Tibial artery (tissue), 4 donors: ENCODE measurements around the gene LPP.

ENCODE experiments used
- DNase-seq, 2 donors: peaks; one replicate each; pipeline ENCODE4 v3.0.0-alpha.2; 2019
- H3K27ac ChIP-seq, 2 donors: fragments of 200-600 bp; sonication (generic) in 1 of 2; 1 replicate in 1 of 2; 2 replicates in 1 of 2; pipeline ENCODE4 v1.5.1; 2018 to 2019; ENCODE audit warnings: mild to moderate bottlenecking in 1 of 2
- H3K27me3 ChIP-seq, 2 donors: fragments of 200-600 bp; sonication (generic) in 1 of 2; one replicate each; pipeline versions ENCODE4 v1.5.1 to v1.6.0; 2016 to 2019
- H3K36me3 ChIP-seq, 3 donors: fragments of 200-600 bp; sonication (generic) in 2 of 3; one replicate each; pipeline ENCODE4 v1.5.1; 2016 to 2019; ENCODE audit warnings: mild to moderate bottlenecking in 2 of 3
- H3K4me1 ChIP-seq, 4 donors: fragments of 200-600 bp; sonication (generic) in 2 of 4; 1 replicate in 3 of 4; 2 replicates in 1 of 4; pipeline ENCODE4 v1.5.1; 2016 to 2019
- H3K4me3 ChIP-seq, 2 donors: fragments of 200-600 bp; sonication (generic) in 1 of 2; 1 replicate in 1 of 2; 2 replicates in 1 of 2; pipeline ENCODE4 v1.5.1; 2018 to 2019; ENCODE audit warnings: mild to moderate bottlenecking in 2 of 2
- H3K9me3 ChIP-seq, 3 donors: fragments of 200-600 bp; sonication (generic) in 1 of 3; one replicate each; pipeline ENCODE4 v1.5.1; 2016 to 2019
- CTCF ChIP-seq, 2 experiments: fragments of 200-600 bp in 1 of 2; fragments of 450-650 bp in 1 of 2; IDR thresholded peaks; one replicate each; pipeline ENCODE4 v1.5.1; 2017 to 2019; ENCODE audit warnings: antibody characterized with exemption in 2 of 2, mild to moderate bottlenecking in 1 of 2, moderate library complexity in 1 of 2
- intact Hi-C: fragments of 100-400 bp; cut with DNase I; formaldehyde crosslinking; loops from one replicate; pipeline ENCODE4 v1.15.0; 2023; ENCODE audit warnings: low total_unique reads

LPP gene

GRCh38 chr3:188509316-188509715 lies 355.4 kb downstream of the LPP start:
- intact Hi-C loops = no loop called here
- no peak for TF ChIP-seq CTCF (IDR thresholded peaks at IDR 0.05)
- no peaks in the 10 kb centered on the region for H3K36me3 ChIP-seq
- peaks cover 0 to 2% (median under 1%) of the 10 kb centered on the region in 3 donors for H3K9me3 ChIP-seq
- H3K4me1 ChIP-seq = peaks cover 0 to 87% (median 16%) of the 10 kb centered on the region in 4 donors
- no peaks in the 10 kb centered on the region for H3K27me3 ChIP-seq
- no peak overlapping the region for H3K4me3 ChIP-seq
- H3K27ac ChIP-seq = peak overlapping the region in 1 of 2 donors; percentile 50
- DNase-seq = no peak

- H3K36me3 ChIP-seq = no peaks in the 10 kb centered on the region
- no peaks in the 10 kb centered on the region for H3K27me3 ChIP-seq
- no peak for DNase-seq
- H3K9me3 ChIP-seq = no peaks in the 10 kb centered on the region
- no peak overlapping the region for H3K4me3 ChIP-seq
- peaks cover 0 to 91% (median 16%) of the 10 kb centered on the region in 4 donors for H3K4me1 ChIP-seq
- intact Hi-C loops = no loop called here
- no peak for TF ChIP-seq CTCF (IDR thresholded peaks at IDR 0.05)
- H3K27ac ChIP-seq = peak overlapping the region; percentile 49 to 50
These were observed 356.4 kb downstream of the LPP start for GRCh38 chr3:188510366-188510765.

GRCh38 chr3:188513662-188514328 lies 359.8 kb downstream of the LPP start:
- intact Hi-C loops = no loop called here
- Histone ChIP-seq H3K4me1 (peaks cover 0 to 83% (median 4%) of the 10 kb centered on the region in 4 donors), H3K27ac (no peak overlapping the region)

GRCh38 chr3:188516515-188516914 lies 362.6 kb downstream of the LPP start:
- Histone ChIP-seq H3K4me3 (no peak overlapping the region), H3K27ac (no peak overlapping the region), H3K36me3 (no peaks in the 10 kb centered on the region), H3K4me1 (peaks cover 0 to 81% (median 10%) of the 10 kb centered on the region in 4 donors), H3K27me3 (no peaks in the 10 kb centered on the region), H3K9me3 (no peaks in the 10 kb centered on the region)
- DNase-seq = no peak
- intact Hi-C loops = no loop called here
- TF ChIP-seq CTCF (IDR thresholded peaks at IDR 0.05) = no peak

More at GRCh38 chr3:188513662-188514328, 359.8 kb downstream of the LPP start:
- H3K36me3 ChIP-seq = no peaks in the 10 kb centered on the region
- H3K9me3 ChIP-seq = no peaks in the 10 kb centered on the region
- no peaks in the 10 kb centered on the region for H3K27me3 ChIP-seq
- TF ChIP-seq CTCF (IDR thresholded peaks at IDR 0.05) = no peak
- DNase-seq = no peak
- H3K4me3 ChIP-seq = no peak overlapping the region

- TF ChIP-seq CTCF (IDR thresholded peaks at IDR 0.05) = no peak
These were observed 364.5 kb downstream of the LPP start for GRCh38 chr3:188518416-188518815.

More at GRCh38 chr3:188518416-188518815, 364.5 kb downstream of the LPP start:
- Histone ChIP-seq H3K4me1 (peaks cover 0 to 84% (median 16%) of the 10 kb centered on the region in 4 donors), H3K4me3 (no peak overlapping the region), H3K27me3 (no peaks in the 10 kb centered on the region), H3K9me3 (no peaks in the 10 kb centered on the region), H3K36me3 (no peaks in the 10 kb centered on the region), H3K27ac (no peak overlapping the region)
- DNase-seq = no peak
- intact Hi-C loops = no loop called here
